Mesenchymal stem cell (in vitro differentiated cells and primary cell): ENCODE data around the gene CLEC6A.

ENCODE experiments used
- DNase-seq: peaks from one replicate; pipeline ENCODE4 v3.0.0-alpha.2; 2013
- H2AFZ ChIP-seq: one replicate; pipeline ENCODE4 v1.6.1; 2013; ENCODE audit warnings: low read depth, mild to moderate bottlenecking, control low read depth, inconsistent platforms, low read length, moderate library complexity
- H2AK5ac ChIP-seq: 2 replicates; pipeline ENCODE4 v1.6.1; 2013; ENCODE audit warnings: low read length, moderate library complexity, mild to moderate bottlenecking, inconsistent platforms; ENCODE audit not compliant: severe bottlenecking
- H2BK120ac ChIP-seq: one replicate; pipeline ENCODE4 v1.6.1; 2013; ENCODE audit warnings: low read depth, mild to moderate bottlenecking, inconsistent platforms, low read length, moderate library complexity
- H2BK12ac ChIP-seq, 2 experiments: one replicate each; pipeline ENCODE4 v1.6.1; 2013; ENCODE audit warnings: inconsistent platforms in 2 of 2, low read length in 2 of 2, mild to moderate bottlenecking in 2 of 2, moderate library complexity in 2 of 2, control low read depth in 1 of 2
- H2BK15ac ChIP-seq: one replicate; pipeline ENCODE4 v1.6.1; 2013; ENCODE audit warnings: mild to moderate bottlenecking, low read depth, inconsistent platforms; ENCODE audit not compliant: poor library complexity, severe bottlenecking
- H2BK5ac ChIP-seq: 2 replicates; pipeline ENCODE4 v1.6.1; 2013; ENCODE audit warnings: low read depth, mild to moderate bottlenecking, low read length, control low read depth, inconsistent platforms; ENCODE audit not compliant: poor library complexity, severe bottlenecking
- H3K14ac ChIP-seq, 2 experiments: one replicate each; pipeline ENCODE4 v1.6.1; 2013; ENCODE audit warnings: inconsistent platforms in 2 of 2, low read length in 2 of 2, control low read depth in 1 of 2, mild to moderate bottlenecking in 1 of 2, moderate library complexity in 1 of 2
- H3K18ac ChIP-seq, 2 experiments: one replicate each; pipeline ENCODE4 v1.6.1; 2013; ENCODE audit warnings: inconsistent platforms in 2 of 2, low read length in 2 of 2, control low read depth in 1 of 2, low read depth in 1 of 2, mild to moderate bottlenecking in 1 of 2
- H3K23ac ChIP-seq, 2 experiments: one replicate each; pipeline ENCODE4 v1.6.1; 2013; ENCODE audit warnings: inconsistent platforms in 2 of 2, low read length in 2 of 2, mild to moderate bottlenecking in 2 of 2, moderate library complexity in 2 of 2, control low read depth in 1 of 2
- H3K27ac ChIP-seq: 2 replicates; pipeline ENCODE4 v1.5.1; 2013; ENCODE audit warnings: mild to moderate bottlenecking, moderate library complexity, low read length, control low read depth, inconsistent platforms; ENCODE audit not compliant: poor library complexity, severe bottlenecking
- H3K27me3 ChIP-seq, 2 experiments: 2 replicates each; pipeline versions ENCODE4 v1.6.1 to v1.7.0; 2013; ENCODE audit warnings: low read length in 2 of 2, mild to moderate bottlenecking in 2 of 2, moderate library complexity in 2 of 2, control low read depth in 1 of 2, inconsistent platforms in 1 of 2; ENCODE audit not compliant: control insufficient read depth in 1 of 2, insufficient read depth in 1 of 2
- H3K36me3 ChIP-seq, 2 experiments: 2 replicates each; pipeline versions ENCODE4 v1.6.1 to v1.7.0; 2013; ENCODE audit warnings: low read length in 2 of 2, control low read depth in 1 of 2, inconsistent platforms in 1 of 2, low read depth in 1 of 2, mild to moderate bottlenecking in 1 of 2; ENCODE audit not compliant: insufficient read depth in 2 of 2, control insufficient read depth in 1 of 2
- H3K4ac ChIP-seq, 2 experiments: one replicate each; pipeline ENCODE4 v1.6.1; 2013; ENCODE audit warnings: inconsistent platforms in 2 of 2, low read length in 2 of 2, mild to moderate bottlenecking in 2 of 2, moderate library complexity in 2 of 2, control low read depth in 1 of 2, low read depth in 1 of 2
- H3K4me1 ChIP-seq: 2 replicates; pipeline ENCODE4 v1.6.1; 2013; ENCODE audit warnings: low read depth, low read length, control low read depth; ENCODE audit not compliant: control insufficient read depth, insufficient read depth
- H3K4me2 ChIP-seq: 2 replicates; pipeline ENCODE4 v1.6.1; 2013; ENCODE audit warnings: low read length, mild to moderate bottlenecking, inconsistent platforms; ENCODE audit not compliant: poor library complexity, severe bottlenecking
- H3K4me3 ChIP-seq, 2 experiments: 2 replicates each; pipeline versions ENCODE4 v1.5.1 to v1.7.0; 2013; ENCODE audit warnings: low read length in 2 of 2, mild to moderate bottlenecking in 2 of 2, control low read depth in 1 of 2, low read depth in 1 of 2; ENCODE audit not compliant: insufficient read depth in 1 of 2
- H3K79me1 ChIP-seq: replicated peaks from 2 replicates; pipeline ENCODE4 v1.6.1; 2013; ENCODE audit warnings: mild to moderate bottlenecking, control low read depth, low read length, inconsistent platforms; ENCODE audit not compliant: poor library complexity, severe bottlenecking
- H3K9ac ChIP-seq: 2 replicates; pipeline ENCODE4 v1.7.0; 2013; ENCODE audit warnings: mild to moderate bottlenecking, low read length, moderate library complexity
- H3K9me3 ChIP-seq: 2 replicates; pipeline ENCODE4 v1.7.0; 2013; ENCODE audit warnings: mild to moderate bottlenecking, low read length; ENCODE audit not compliant: control insufficient read depth
- H4K8ac ChIP-seq: one replicate; pipeline ENCODE4 v1.6.1; 2013; ENCODE audit warnings: inconsistent platforms, mild to moderate bottlenecking, low read length, moderate library complexity
- H4K91ac ChIP-seq: one replicate; pipeline ENCODE4 v1.6.1; 2013; ENCODE audit warnings: mild to moderate bottlenecking, low read length, inconsistent platforms
- WGBS: methylation state at CpG from one replicate; pipeline ENCODE4 v1.1.7; 2013; ENCODE audit warnings: mixed read lengths; 5-methylcytosine and 5-hydroxymethylcytosine counted together

CLEC6A gene

GRCh38 chr12:8513256-8513655 lies 57.5 kb downstream of the CLEC6A start, which contains the start of gene CLEC4D:
Gene CLEC4D (plus strand): TSS chr12:8513503. CDS start chr12:8513733, 230 bp downstream.
- DNase-seq = no peak
- H3K4me2 ChIP-seq = no peak within 1 kb of the TSS
- WGBS = 90% methylated on average over 2 of the region's 4 CpGs

GRCh38 chr12:8517971-8518370 lies 62.2 kb downstream of the CLEC6A start:
- Histone ChIP-seq H3K79me1 (no peaks in the 10 kb centered on the region), H2BK5ac (no peak overlapping the region), H3K4me1 (no peaks in the 10 kb centered on the region)

More at GRCh38 chr12:8513256-8513655, 57.5 kb downstream of the CLEC6A start, which contains the start of gene CLEC4D:
- no peaks in the 10 kb centered on the region for H3K4me1 ChIP-seq
- H4K91ac ChIP-seq = no peak within 1 kb of the TSS
- H3K4me3 ChIP-seq = no peak within 1 kb of the TSS
- no peak within 1 kb of the TSS for H3K27ac ChIP-seq
- H3K9me3 ChIP-seq = no peaks in the 10 kb centered on the region
- no peak within 1 kb of the TSS for H2BK15ac ChIP-seq
- no peak within 1 kb of the TSS for H4K8ac ChIP-seq
- no peak within 1 kb of the TSS for H2AFZ ChIP-seq
- H3K36me3 ChIP-seq = no peaks in the 10 kb centered on the region
- no peak within 1 kb of the TSS for H2BK120ac ChIP-seq
- no peak within 1 kb of the TSS for H2BK12ac ChIP-seq
- no peak within 1 kb of the TSS for H3K9ac ChIP-seq
- no peak within 1 kb of the TSS for H3K4ac ChIP-seq
- H2AK5ac ChIP-seq = no peak within 1 kb of the TSS
- no peaks in the 10 kb centered on the region for H3K79me1 ChIP-seq
- H3K23ac ChIP-seq = no peak within 1 kb of the TSS
- peaks cover 0 to 17% of the 10 kb centered on the region in 2 experiments for H3K27me3 ChIP-seq
- no peak within 1 kb of the TSS for H2BK5ac ChIP-seq
- no peak within 1 kb of the TSS for H3K18ac ChIP-seq
- H3K14ac ChIP-seq = no peak within 1 kb of the TSS

DNA sequence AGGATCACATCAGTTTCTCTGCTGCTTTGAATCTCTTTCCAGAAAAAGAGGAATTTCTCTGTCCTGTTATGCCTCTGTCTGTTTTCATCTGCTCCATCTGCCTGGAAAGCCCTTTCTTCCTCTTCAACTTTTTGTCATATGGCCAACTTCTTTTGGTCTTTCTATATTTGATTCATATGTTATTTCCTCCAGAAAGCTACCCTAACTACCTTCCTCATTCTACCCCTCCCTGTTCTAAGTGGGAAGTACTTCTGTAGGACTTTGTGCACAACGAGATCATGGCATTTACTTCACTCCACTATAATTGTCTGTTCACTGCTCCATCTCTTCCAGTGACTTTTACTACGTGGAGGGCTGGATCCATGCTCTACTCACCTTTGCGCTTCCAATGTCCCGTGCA lies 63.4 kb downstream of the CLEC6A start:
- H2BK5ac ChIP-seq = no peak overlapping the region
- H2BK12ac ChIP-seq = no peak overlapping the region
- H2AFZ ChIP-seq = no peak overlapping the region
- H3K4me3 ChIP-seq = no peak overlapping the region
- peaks cover 0 to 19% of the 10 kb centered on the region in 2 experiments for H3K27me3 ChIP-seq
- H4K8ac ChIP-seq = no peak overlapping the region
- H3K27ac ChIP-seq = no peak overlapping the region
- no peak overlapping the region for H3K4ac ChIP-seq
- WGBS = 71% methylated on average over 4 of the region's 4 CpGs
- peaks cover 5% of the 10 kb centered on the region for H3K9me3 ChIP-seq
- no peak overlapping the region for H3K4me2 ChIP-seq
- DNase-seq = no peak
- no peak overlapping the region for H3K9ac ChIP-seq
- no peak overlapping the region for H3K18ac ChIP-seq
- no peak overlapping the region for H2BK120ac ChIP-seq
- no peak overlapping the region for H3K23ac ChIP-seq
- no peak overlapping the region for H2AK5ac ChIP-seq
- H3K36me3 ChIP-seq = no peaks in the 10 kb centered on the region
- no peaks in the 10 kb centered on the region for H3K4me1 ChIP-seq
- H4K91ac ChIP-seq = no peak overlapping the region
- H3K79me1 ChIP-seq = no peaks in the 10 kb centered on the region
- no peak overlapping the region for H2BK15ac ChIP-seq
- no peak overlapping the region for H3K14ac ChIP-seq

More at GRCh38 chr12:8517971-8518370, 62.2 kb downstream of the CLEC6A start:
- no peak overlapping the region for H3K14ac ChIP-seq
- no peak overlapping the region for H3K18ac ChIP-seq
- peaks cover 5% of the 10 kb centered on the region for H3K9me3 ChIP-seq
- H2AFZ ChIP-seq = no peak overlapping the region
- no peak overlapping the region for H4K91ac ChIP-seq
- H4K8ac ChIP-seq = no peak overlapping the region
- H3K9ac ChIP-seq = no peak overlapping the region
- no peak overlapping the region for H3K4ac ChIP-seq
- no peak overlapping the region for H2BK15ac ChIP-seq
- WGBS = 79% methylated on average over 2 of the region's 2 CpGs
- no peaks in the 10 kb centered on the region for H3K36me3 ChIP-seq
- no peak overlapping the region for H2BK12ac ChIP-seq
- no peak overlapping the region for H2AK5ac ChIP-seq
- H2BK120ac ChIP-seq = no peak overlapping the region
- DNase-seq = no peak
- H3K27me3 ChIP-seq = peaks cover 0 to 24% of the 10 kb centered on the region in 2 experiments
- no peak overlapping the region for H3K27ac ChIP-seq
- H3K4me3 ChIP-seq = no peak overlapping the region
- no peak overlapping the region for H3K4me2 ChIP-seq
- H3K23ac ChIP-seq = no peak overlapping the region

GRCh38 chr12:8527250-8528130 lies 71.7 kb downstream of the CLEC6A start:
- WGBS = 77% methylated on average over 30 of the region's 30 CpGs
- no peaks in the 10 kb centered on the region for H3K36me3 ChIP-seq
- H3K79me1 ChIP-seq = no peaks in the 10 kb centered on the region
- H3K4ac ChIP-seq = no peak overlapping the region
- H2AFZ ChIP-seq = no peak overlapping the region
- no peak overlapping the region for H2BK120ac ChIP-seq
- no peak overlapping the region for H3K23ac ChIP-seq
- no peak overlapping the region for H3K9ac ChIP-seq
- H2AK5ac ChIP-seq = no peak overlapping the region
- H4K91ac ChIP-seq = no peak overlapping the region
- H2BK12ac ChIP-seq = no peak overlapping the region
- no peak overlapping the region for H2BK5ac ChIP-seq
- peak overlapping the region; percentile 41 for H4K8ac ChIP-seq
- H3K9me3 ChIP-seq = peaks cover 8% of the 10 kb centered on the region
- no peak overlapping the region for H3K4me2 ChIP-seq
- H3K27me3 ChIP-seq = peaks cover 0 to 13% of the 10 kb centered on the region in 2 experiments
- H3K18ac ChIP-seq = no peak overlapping the region
- H3K14ac ChIP-seq = no peak overlapping the region
- no peak for DNase-seq
- H3K27ac ChIP-seq = no peak overlapping the region
- no peak overlapping the region for H3K4me3 ChIP-seq
- H3K4me1 ChIP-seq = no peaks in the 10 kb centered on the region
- no peak overlapping the region for H2BK15ac ChIP-seq
